NB4 (cell line): ENCODE data around the gene NFE2L1.
"Not testable (repeated sequence)": the region's sequence is repeated elsewhere in the genome, so short reads cannot be mapped to it uniquely, and the experiment has no call there.

Source experiments
- DNase-seq: peaks from one replicate; pipeline ENCODE4 v3.0.0; 2010; ENCODE audit warnings: low read depth
- H3K4me3 ChIP-seq: one replicate; pipeline ENCODE4 v1.5.1; 2011; ENCODE audit warnings: mild to moderate bottlenecking, low read depth, low read length, moderate library complexity
- MYC ChIP-seq: IDR thresholded peaks from 2 replicates; pipeline ENCODE4 v1.6.1; 2011; ENCODE audit warnings: low read depth, low read length
- POLR2A ChIP-seq: IDR thresholded peaks from 2 replicates; pipeline ENCODE4 v1.6.1; 2011; ENCODE audit warnings: mild to moderate bottlenecking; ENCODE audit not compliant: insufficient read length; ENCODE audit errors: extremely low read depth
- TF ChIP-seq, protein P1 (sequence below): IDR thresholded peaks from 2 replicates; pipeline ENCODE4 v1.6.1; 2011; ENCODE audit warnings: low read depth, low read length
- TF ChIP-seq, protein P2 (sequence below): IDR thresholded peaks from one replicate; pipeline ENCODE4 v1.5.1; 2012; ENCODE audit warnings: low read depth, low read length

Gene NFE2L1, protein sequence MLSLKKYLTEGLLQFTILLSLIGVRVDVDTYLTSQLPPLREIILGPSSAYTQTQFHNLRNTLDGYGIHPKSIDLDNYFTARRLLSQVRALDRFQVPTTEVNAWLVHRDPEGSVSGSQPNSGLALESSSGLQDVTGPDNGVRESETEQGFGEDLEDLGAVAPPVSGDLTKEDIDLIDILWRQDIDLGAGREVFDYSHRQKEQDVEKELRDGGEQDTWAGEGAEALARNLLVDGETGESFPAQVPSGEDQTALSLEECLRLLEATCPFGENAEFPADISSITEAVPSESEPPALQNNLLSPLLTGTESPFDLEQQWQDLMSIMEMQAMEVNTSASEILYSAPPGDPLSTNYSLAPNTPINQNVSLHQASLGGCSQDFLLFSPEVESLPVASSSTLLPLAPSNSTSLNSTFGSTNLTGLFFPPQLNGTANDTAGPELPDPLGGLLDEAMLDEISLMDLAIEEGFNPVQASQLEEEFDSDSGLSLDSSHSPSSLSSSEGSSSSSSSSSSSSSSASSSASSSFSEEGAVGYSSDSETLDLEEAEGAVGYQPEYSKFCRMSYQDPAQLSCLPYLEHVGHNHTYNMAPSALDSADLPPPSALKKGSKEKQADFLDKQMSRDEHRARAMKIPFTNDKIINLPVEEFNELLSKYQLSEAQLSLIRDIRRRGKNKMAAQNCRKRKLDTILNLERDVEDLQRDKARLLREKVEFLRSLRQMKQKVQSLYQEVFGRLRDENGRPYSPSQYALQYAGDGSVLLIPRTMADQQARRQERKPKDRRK

DNA sequence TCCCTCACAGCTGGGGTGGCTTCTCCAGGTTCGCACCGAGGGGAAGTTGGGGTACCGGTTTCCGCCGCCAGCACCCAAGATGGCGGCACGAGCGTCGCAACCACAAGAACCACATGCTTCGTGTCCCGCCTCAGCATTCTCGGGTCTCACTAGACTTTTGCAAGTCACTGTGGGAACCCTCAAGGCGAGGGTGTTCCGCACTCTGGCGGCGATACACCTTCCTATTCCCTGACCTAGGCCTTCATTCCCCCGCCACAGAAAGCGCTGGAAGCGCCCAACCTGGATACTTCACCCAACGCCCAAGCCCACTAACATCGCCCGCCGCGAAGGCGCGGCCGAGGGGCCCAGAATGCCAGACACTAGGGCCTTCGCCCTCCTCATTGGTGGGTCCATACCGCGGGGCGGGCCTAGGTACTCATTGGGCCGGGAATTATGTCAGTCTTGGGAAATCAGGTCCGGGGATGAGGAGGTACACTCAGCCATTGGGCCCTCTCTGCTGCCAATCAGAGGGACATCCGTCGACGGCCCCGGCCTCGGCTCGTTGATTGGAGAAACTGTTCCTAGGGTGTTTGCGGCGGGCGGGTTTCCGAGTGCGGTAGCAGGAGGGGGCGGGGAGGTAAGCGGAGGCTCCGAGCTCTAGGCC lies at the start of gene NFE2L1:
NFE2L1 (plus strand) TSS at position 619 of the 643 bp plus-strand sequence. CDS start 2,760 bp downstream, outside the sequence.
- peak; percentile 98 for TF ChIP-seq MYC
- TF ChIP-seq POLR2A: peak; percentile 93
- TF ChIP-seq, protein P1, sequence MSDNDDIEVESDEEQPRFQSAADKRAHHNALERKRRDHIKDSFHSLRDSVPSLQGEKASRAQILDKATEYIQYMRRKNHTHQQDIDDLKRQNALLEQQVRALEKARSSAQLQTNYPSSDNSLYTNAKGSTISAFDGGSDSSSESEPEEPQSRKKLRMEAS: peak; percentile 93
- TF ChIP-seq, protein P2, sequence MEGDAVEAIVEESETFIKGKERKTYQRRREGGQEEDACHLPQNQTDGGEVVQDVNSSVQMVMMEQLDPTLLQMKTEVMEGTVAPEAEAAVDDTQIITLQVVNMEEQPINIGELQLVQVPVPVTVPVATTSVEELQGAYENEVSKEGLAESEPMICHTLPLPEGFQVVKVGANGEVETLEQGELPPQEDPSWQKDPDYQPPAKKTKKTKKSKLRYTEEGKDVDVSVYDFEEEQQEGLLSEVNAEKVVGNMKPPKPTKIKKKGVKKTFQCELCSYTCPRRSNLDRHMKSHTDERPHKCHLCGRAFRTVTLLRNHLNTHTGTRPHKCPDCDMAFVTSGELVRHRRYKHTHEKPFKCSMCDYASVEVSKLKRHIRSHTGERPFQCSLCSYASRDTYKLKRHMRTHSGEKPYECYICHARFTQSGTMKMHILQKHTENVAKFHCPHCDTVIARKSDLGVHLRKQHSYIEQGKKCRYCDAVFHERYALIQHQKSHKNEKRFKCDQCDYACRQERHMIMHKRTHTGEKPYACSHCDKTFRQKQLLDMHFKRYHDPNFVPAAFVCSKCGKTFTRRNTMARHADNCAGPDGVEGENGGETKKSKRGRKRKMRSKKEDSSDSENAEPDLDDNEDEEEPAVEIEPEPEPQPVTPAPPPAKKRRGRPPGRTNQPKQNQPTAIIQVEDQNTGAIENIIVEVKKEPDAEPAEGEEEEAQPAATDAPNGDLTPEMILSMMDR: no peak
- DNase-seq: peak; percentile 100
- peak within 1 kb of the TSS; percentile 94 for H3K4me3 ChIP-seq

DNA sequence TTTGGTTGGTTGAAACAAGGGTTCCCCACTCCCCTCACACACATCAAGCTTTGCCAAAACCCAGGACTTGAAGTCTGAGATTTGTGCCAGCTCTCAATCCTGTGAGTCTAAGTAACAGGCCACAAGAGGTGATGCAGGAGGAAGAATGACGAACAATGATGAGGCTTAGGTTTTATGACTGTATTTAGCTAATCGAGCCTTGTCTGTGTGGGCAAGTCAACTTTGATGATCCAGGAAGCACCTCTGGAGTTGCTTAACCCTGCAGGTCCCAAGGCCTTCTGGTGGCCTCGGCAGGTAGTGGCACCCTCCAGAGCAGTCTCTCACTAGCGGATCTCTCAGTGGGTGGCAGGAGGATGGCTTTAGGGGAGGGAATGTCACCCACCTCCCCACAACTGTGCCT lies 48.6 kb upstream of the NFE2L1 start:
- TF ChIP-seq MYC: no peak
- TF ChIP-seq, protein P2: no peak
- TF ChIP-seq, protein P1: no peak
- TF ChIP-seq POLR2A: no peak
- peak; percentile 49 for DNase-seq
- no peak overlapping the region for H3K4me3 ChIP-seq

DNA sequence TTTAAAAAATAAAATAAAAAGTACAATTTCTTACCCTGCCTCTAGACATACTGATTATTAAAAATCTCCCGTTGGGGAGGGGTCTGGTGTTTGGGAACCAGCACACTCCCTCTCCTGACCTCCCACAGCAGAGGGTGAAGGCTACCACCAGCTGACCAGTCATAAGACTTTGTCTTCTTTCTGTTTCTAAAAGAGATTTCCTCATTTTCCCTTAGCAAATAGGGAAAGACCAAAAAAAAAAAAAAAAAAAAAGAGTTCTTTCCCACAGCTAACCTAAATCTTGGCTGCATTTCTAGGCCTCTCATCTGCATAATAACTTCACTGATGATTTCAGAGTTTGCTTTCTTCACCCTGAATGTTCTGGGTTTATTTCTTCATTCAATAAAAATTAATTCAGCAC lies 47.0 kb upstream of the NFE2L1 start:
- H3K4me3 ChIP-seq: no peak overlapping the region
- no peak for DNase-seq
- TF ChIP-seq MYC (no peak), POLR2A (no peak)
- TF ChIP-seq, protein P1: no peak

DNA sequence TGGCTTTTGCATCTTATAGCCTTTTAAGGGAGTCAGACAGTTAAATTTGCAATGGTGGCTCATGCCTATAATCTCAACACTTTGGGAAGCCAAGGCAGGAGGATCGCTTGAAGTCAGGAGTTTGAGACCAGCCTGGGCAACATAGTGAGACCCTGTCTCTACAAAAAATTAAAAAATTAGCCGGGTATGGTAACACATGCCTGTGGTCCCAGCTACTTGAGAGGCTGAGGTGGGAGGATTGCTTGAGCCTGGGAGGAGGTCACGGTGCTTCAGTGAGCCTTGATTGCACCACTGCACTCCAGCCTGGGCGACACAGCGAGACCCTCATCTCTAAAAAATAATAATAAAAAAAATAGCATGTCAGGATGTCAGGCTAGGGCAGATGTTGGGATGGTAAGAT lies 46.5 kb upstream of the NFE2L1 start:
- not testable (repeated sequence) for H3K4me3 ChIP-seq, DNase-seq

DNA sequence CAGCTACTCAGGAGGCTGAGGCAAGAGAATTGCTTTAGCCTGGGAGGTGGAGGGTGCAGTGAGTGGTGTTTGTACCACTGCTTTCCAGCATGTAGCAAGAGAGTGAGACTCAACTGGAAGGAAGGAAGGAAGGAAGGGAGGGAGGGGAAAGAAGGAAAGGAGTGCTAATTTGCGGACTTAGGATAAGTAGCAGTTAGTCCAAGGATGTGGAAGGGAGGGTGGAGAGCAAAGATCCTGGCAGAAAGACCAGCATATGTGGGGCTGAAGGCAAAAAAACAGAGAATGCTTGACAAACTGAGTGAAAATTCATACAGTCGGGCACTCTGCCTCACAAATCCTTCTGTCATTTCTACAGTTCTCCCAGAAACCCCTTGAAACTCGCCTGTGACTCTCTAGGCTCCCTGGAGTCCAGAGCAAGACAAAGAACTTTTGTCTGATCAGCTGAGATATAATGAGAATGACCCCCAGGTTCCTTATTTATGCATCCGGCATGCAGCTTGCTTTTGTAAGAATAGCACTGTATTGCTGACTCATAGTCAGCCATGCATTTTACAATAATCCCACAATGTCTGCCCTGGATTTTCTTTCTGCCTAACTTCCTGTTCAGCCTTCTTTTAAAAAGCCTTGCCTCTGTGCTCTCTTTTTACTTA lies 45.8 kb upstream of the NFE2L1 start:
- peak overlapping the region; percentile 30 for H3K4me3 ChIP-seq
- TF ChIP-seq MYC (peak; percentile 76), POLR2A (no peak)
- TF ChIP-seq, protein P2: no peak
- TF ChIP-seq, protein P1: peak; percentile 39; the same call in 1 of the 2 replicates
- peak; percentile 90 for DNase-seq

DNA sequence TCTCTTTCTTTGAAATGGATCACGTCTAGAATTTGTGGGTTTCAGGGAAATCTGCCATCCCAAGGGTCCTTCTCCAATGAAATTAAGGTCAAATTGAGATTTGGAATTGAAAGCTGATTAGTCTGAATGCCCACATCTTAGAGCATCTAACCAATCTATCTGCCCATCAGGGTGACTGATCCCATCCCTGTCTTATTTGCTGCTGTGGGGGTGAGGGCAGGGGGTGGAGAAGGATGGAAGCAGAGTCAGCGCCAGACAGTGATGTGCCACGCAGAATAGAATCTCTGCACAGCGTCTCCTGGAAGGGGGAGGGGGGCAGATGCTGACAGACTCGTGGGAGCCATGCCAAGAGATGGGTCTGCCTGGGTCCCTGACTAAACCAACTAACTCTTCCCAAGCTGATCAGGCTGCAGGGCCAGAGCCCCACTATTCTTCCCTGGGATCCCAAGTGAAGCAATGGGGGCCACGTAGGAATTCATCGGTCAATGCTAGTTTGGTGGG lies 45.2 kb upstream of the NFE2L1 start:
- no peak for TF ChIP-seq MYC
- TF ChIP-seq, protein P2: no peak
- TF ChIP-seq POLR2A: no peak
- TF ChIP-seq, protein P1: no peak
- no peak for DNase-seq
- no peak overlapping the region for H3K4me3 ChIP-seq
